CD4-positive, alpha-beta T cell (primary cell): ENCODE measurements around the gene MYL9. TPM values are rescaled to one million over a fixed set of nuclear protein-coding genes. Genes with fewer than 3 reads are reported as not detected.

Experiments
- ATAC-seq: fragments of 200-7000 bp; cut with Tn5 transposase; one replicate; pipeline ENCODE4 v1.10.0; 2022; ENCODE audit warnings: mild to moderate bottlenecking; ENCODE audit not compliant: poor library complexity
- CTCF ChIA-PET: fragments of 350-600 bp; sonication (Branson Sonifier 250); formaldehyde crosslinking; loops from one replicate; lab custom pipeline; 2021; ENCODE audit warnings: antibody characterized with exemption, inconsistent platforms; lab: Charles Lee
- POLR2A ChIA-PET: fragments of 350-600 bp; sonication (Branson Sonifier 250); formaldehyde crosslinking; loops from one replicate; lab custom pipeline; 2021; ENCODE audit warnings: antibody characterized with exemption, inconsistent platforms; lab: Charles Lee
- DNase-seq, 14 experiments: peaks; one replicate each; pipeline ENCODE4 v3.0.0-alpha.2; 2013 to 2020; ENCODE audit warnings: mixed read lengths in 2 of 14
- H3K27ac ChIP-seq, 2 donors: one replicate each; pipeline versions ENCODE4 v1.5.1 to v1.7.0; 2013; ENCODE audit warnings: low read length in 2 of 2, low read depth in 1 of 2, mild to moderate bottlenecking in 1 of 2
- H3K27me3 ChIP-seq, 2 experiments: 1 replicate in 1 of 2; 2 replicates in 1 of 2; pipeline versions ENCODE4 v1.6.1 to v1.7.0; 2013; ENCODE audit warnings: low read length in 2 of 2, control low read depth in 1 of 2, mild to moderate bottlenecking in 1 of 2, moderate library complexity in 1 of 2; ENCODE audit not compliant: insufficient read depth in 2 of 2, control insufficient read depth in 1 of 2
- H3K36me3 ChIP-seq: one replicate; pipeline ENCODE4 v1.6.1; 2013; ENCODE audit warnings: low read length, control low read depth; ENCODE audit not compliant: insufficient read depth
- H3K4me1 ChIP-seq: one replicate; pipeline ENCODE4 v1.6.1; 2013; ENCODE audit warnings: low read length, control low read depth; ENCODE audit not compliant: insufficient read depth
- H3K4me3 ChIP-seq: one replicate; pipeline ENCODE4 v1.5.1; 2013; ENCODE audit warnings: mild to moderate bottlenecking, low read length, moderate library complexity
- H3K9me3 ChIP-seq, 2 experiments: 1 replicate in 1 of 2; 2 replicates in 1 of 2; pipeline versions ENCODE4 v1.6.1 to v1.7.0; 2013; ENCODE audit warnings: low read length in 2 of 2, mild to moderate bottlenecking in 2 of 2, control low read depth in 1 of 2, moderate library complexity in 1 of 2; ENCODE audit not compliant: control insufficient read depth in 1 of 2, insufficient read depth in 1 of 2
- H3K27ac Mint-ChIP-seq: one replicate; pipeline ENCODE4 v1.8.0; 2020; ENCODE audit warnings: mixed read lengths
- H3K27me3 Mint-ChIP-seq: one replicate; pipeline ENCODE4 v1.8.0; 2021; ENCODE audit warnings: mixed read lengths
- H3K36me3 Mint-ChIP-seq: one replicate; pipeline ENCODE4 v1.8.0; 2021; ENCODE audit warnings: low read depth, mixed read lengths
- H3K4me1 Mint-ChIP-seq: one replicate; pipeline ENCODE4 v1.8.0; 2021; ENCODE audit warnings: low read depth, mixed read lengths
- H3K4me3 Mint-ChIP-seq: one replicate; pipeline ENCODE4 v1.8.0; 2020; ENCODE audit warnings: mild to moderate bottlenecking, mixed read lengths
- H3K9me3 Mint-ChIP-seq: one replicate; pipeline ENCODE4 v1.8.0; 2020; ENCODE audit warnings: mixed read lengths
- CTCF ChIP-seq: fragments of 200-600 bp; IDR thresholded peaks from one replicate; pipeline ENCODE4 v1.8.0; 2022; ENCODE audit warnings: antibody characterized with exemption, mild to moderate bottlenecking
- intact Hi-C, 2 experiments: fragments of 100-400 bp; cut with DNase I in 1 of 2; cut with micrococcal nuclease in 1 of 2; formaldehyde crosslinking; loops; one replicate each; pipeline versions ENCODE4 v1.15.1 to v1.9.0; 2023 to 2025; cut with DNase I, micrococcal nuclease
- total RNA-seq, 174 experiments: library from RNA in 2 of 174; stranded (reverse) in 2 of 174; gene quantifications; one replicate each; pipeline ENCODE4 v1.2.3 and lab custom pipeline; 2021 to 2026

Gene MYL9
- total RNA-seq, 2 experiments from 2014 or later = not detected

- no peak for DNase-seq
- H3K27me3 Mint-ChIP-seq = no peaks in the 10 kb centered on the region
- ChIA-PET CTCF (no interaction called here), POLR2A (no interaction called here)
- H3K9me3 ChIP-seq = no peaks in the 10 kb centered on the region
- no peak for TF ChIP-seq CTCF
- H3K4me3 ChIP-seq = no peak overlapping the region
- H3K27ac ChIP-seq = no peak overlapping the region
- H3K27ac Mint-ChIP-seq = no peak overlapping the region
- no peaks in the 10 kb centered on the region for H3K9me3 Mint-ChIP-seq
- ATAC-seq = no peak
- intact Hi-C loops = no loop called here
- H3K4me3 Mint-ChIP-seq = no peak overlapping the region
- H3K27me3 ChIP-seq = no peaks in the 10 kb centered on the region
- H3K36me3 ChIP-seq = peaks cover 5% of the 10 kb centered on the region
- no peaks in the 10 kb centered on the region for H3K4me1 Mint-ChIP-seq
- peaks cover 12% of the 10 kb centered on the region for H3K36me3 Mint-ChIP-seq
- no peaks in the 10 kb centered on the region for H3K4me1 ChIP-seq
Measured at GRCh38 chr20:36532822-36533221, 8.5 kb upstream of the MYL9 start.

GRCh38 chr20:36538026-36538722, 3.1 kb upstream of the MYL9 start:
- Histone ChIP-seq H3K27ac (no peak overlapping the region), H3K4me3 (no peak overlapping the region), H3K27me3 (peaks cover 0 to 5% of the 10 kb centered on the region in 2 experiments), H3K36me3 (no peaks in the 10 kb centered on the region), H3K4me1 (peaks cover 9% of the 10 kb centered on the region), H3K9me3 (peaks cover 0 to 6% of the 10 kb centered on the region in 2 experiments)
- CTCF ChIA-PET = no interaction called here
- H3K4me1 Mint-ChIP-seq = no peaks in the 10 kb centered on the region
- H3K27me3 Mint-ChIP-seq = peaks cover 5% of the 10 kb centered on the region
- TF ChIP-seq CTCF = no peak
- no peak overlapping the region for H3K4me3 Mint-ChIP-seq
- H3K9me3 Mint-ChIP-seq = no peaks in the 10 kb centered on the region
- POLR2A ChIA-PET = no interaction called here
- ATAC-seq (no peak), DNase-seq (no peak)
- no peak overlapping the region for H3K27ac Mint-ChIP-seq
- intact Hi-C loops = no loop called here
- H3K36me3 Mint-ChIP-seq = no peaks in the 10 kb centered on the region

GRCh38 chr20:36540551-36541211, 638 bp upstream of the MYL9 start:
- H3K4me3 ChIP-seq = no peak overlapping the region
- peaks cover 0 to 6% of the 10 kb centered on the region in 2 experiments for H3K9me3 ChIP-seq
- ATAC-seq = no peak
- ChIA-PET CTCF (no interaction called here), POLR2A (no interaction called here)
- TF ChIP-seq CTCF = no peak
- no peaks in the 10 kb centered on the region for H3K9me3 Mint-ChIP-seq
- no peak overlapping the region for H3K27ac ChIP-seq
- peaks cover 5% of the 10 kb centered on the region for H3K27me3 Mint-ChIP-seq
- DNase-seq = no peak
- H3K4me1 Mint-ChIP-seq = no peaks in the 10 kb centered on the region
- intact Hi-C loops = no loop called here
- no peak overlapping the region for H3K4me3 Mint-ChIP-seq
- H3K27me3 ChIP-seq = peaks cover 0 to 5% of the 10 kb centered on the region in 2 experiments
- no peaks in the 10 kb centered on the region for H3K36me3 Mint-ChIP-seq
- H3K4me1 ChIP-seq = peaks cover 9% of the 10 kb centered on the region
- H3K36me3 ChIP-seq = no peaks in the 10 kb centered on the region
- no peak overlapping the region for H3K27ac Mint-ChIP-seq
